Measurements from ENCODE around the gene HS3ST1. TPM values are rescaled to one million over a fixed set of nuclear protein-coding genes. Genes with fewer than 3 reads are reported as not detected.

Gene HS3ST1
- total RNA-seq, 1 experiment from 2014 or later, result 134 TPM

- H3K27ac ChIP-seq (ENCODE audit: low read depth, low read length), result no peak overlapping the region
- RAD21 ChIA-PET (ENCODE audit: low non-redundant PET in 1 of 2, low total read pairs in 2 of 2, uncharacterized antibody in 2 of 2, unreplicated experiment in 2 of 2), result no interaction called here
- POLR2A ChIA-PET, result no interaction called here
These were observed 61.3 kb downstream of the HS3ST1 start for GRCh38 chr4:11367371-11367770.

More at GRCh38 chr4:11367371-11367770, 61.3 kb downstream of the HS3ST1 start:
- TF ChIP-seq CBX3 (IDR thresholded peaks at IDR 0.05; ENCODE audit: low read depth) (no peak), YY1 (IDR thresholded peaks at IDR 0.05; ENCODE audit: extremely low read depth, insufficient replicate concordance, low read depth, low read length) (no peak), SIN3A (IDR thresholded peaks at IDR 0.05; ENCODE audit: low read depth) (no peak), SP1 (IDR thresholded peaks at IDR 0.05; ENCODE audit: low read depth) (no peak), POLR2A (IDR thresholded peaks at IDR 0.05; ENCODE audit: borderline replicate concordance, extremely low read depth, insufficient read depth, insufficient read length) (no peak), EGR1 (IDR thresholded peaks at IDR 0.05; ENCODE audit: low read depth) (no peak), ZNF274 (IDR thresholded peaks at IDR 0.05; ENCODE audit: low read depth, low read length) (no peak), CEBPB (IDR thresholded peaks at IDR 0.05; ENCODE audit: low read depth) (no peak), ZFX (IDR thresholded peaks at IDR 0.05) (no peak), TCF7L2 (IDR thresholded peaks at IDR 0.05; ENCODE audit: borderline replicate concordance, extremely low read depth, insufficient read depth, insufficient read length) (no peak), EZH2phosphoT487 (IDR thresholded peaks at IDR 0.05; ENCODE audit: borderline replicate concordance) (no peak), ATF3 (IDR thresholded peaks at IDR 0.05) (no peak), SRF (IDR thresholded peaks at IDR 0.05; ENCODE audit: low read depth) (no peak)
- TF ChIP-seq, protein P1, sequence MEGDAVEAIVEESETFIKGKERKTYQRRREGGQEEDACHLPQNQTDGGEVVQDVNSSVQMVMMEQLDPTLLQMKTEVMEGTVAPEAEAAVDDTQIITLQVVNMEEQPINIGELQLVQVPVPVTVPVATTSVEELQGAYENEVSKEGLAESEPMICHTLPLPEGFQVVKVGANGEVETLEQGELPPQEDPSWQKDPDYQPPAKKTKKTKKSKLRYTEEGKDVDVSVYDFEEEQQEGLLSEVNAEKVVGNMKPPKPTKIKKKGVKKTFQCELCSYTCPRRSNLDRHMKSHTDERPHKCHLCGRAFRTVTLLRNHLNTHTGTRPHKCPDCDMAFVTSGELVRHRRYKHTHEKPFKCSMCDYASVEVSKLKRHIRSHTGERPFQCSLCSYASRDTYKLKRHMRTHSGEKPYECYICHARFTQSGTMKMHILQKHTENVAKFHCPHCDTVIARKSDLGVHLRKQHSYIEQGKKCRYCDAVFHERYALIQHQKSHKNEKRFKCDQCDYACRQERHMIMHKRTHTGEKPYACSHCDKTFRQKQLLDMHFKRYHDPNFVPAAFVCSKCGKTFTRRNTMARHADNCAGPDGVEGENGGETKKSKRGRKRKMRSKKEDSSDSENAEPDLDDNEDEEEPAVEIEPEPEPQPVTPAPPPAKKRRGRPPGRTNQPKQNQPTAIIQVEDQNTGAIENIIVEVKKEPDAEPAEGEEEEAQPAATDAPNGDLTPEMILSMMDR (IDR thresholded peaks at IDR 0.05 in 2 of 3, conservative IDR thresholded peaks at IDR 0.05 in 1 of 3; ENCODE audit: borderline replicate concordance in 1 of 3, insufficient read depth in 1 of 3, low read depth in 2 of 3, low read length in 2 of 3), result no peak
- TF ChIP-seq, protein P2, sequence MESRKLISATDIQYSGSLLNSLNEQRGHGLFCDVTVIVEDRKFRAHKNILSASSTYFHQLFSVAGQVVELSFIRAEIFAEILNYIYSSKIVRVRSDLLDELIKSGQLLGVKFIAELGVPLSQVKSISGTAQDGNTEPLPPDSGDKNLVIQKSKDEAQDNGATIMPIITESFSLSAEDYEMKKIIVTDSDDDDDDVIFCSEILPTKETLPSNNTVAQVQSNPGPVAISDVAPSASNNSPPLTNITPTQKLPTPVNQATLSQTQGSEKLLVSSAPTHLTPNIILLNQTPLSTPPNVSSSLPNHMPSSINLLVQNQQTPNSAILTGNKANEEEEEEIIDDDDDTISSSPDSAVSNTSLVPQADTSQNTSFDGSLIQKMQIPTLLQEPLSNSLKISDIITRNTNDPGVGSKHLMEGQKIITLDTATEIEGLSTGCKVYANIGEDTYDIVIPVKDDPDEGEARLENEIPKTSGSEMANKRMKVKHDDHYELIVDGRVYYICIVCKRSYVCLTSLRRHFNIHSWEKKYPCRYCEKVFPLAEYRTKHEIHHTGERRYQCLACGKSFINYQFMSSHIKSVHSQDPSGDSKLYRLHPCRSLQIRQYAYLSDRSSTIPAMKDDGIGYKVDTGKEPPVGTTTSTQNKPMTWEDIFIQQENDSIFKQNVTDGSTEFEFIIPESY (IDR thresholded peaks at IDR 0.05; ENCODE audit: extremely low read depth, insufficient replicate concordance, low read length), result no peak
- H3K4me1 ChIP-seq (ENCODE audit: control insufficient read depth in 1 of 2, insufficient read depth in 2 of 2, low read length in 2 of 2), result no peaks in the 10 kb centered on the region
- no peak overlapping the region for H2AFZ ChIP-seq (ENCODE audit: low read depth, low read length, poor library complexity, severe bottlenecking)
- no peak overlapping the region for H3K9ac ChIP-seq (ENCODE audit: low read length)
- ATAC-seq, result no peak
- CTCF ChIA-PET, result no interaction called here
- H3K4me2 ChIP-seq (ENCODE audit: low read length), result no peak overlapping the region
- H3K4me3 ChIP-seq (replicated peaks in 1 of 2; ENCODE audit: low read depth in 1 of 2, low read length in 2 of 2), result no peak overlapping the region
- H4K20me1 ChIP-seq (ENCODE audit: insufficient read depth), result no peaks in the 10 kb centered on the region
- intact Hi-C loops (cut with micrococcal nuclease), result no loop called here
- no peaks in the 10 kb centered on the region for H3K9me2 ChIP-seq (ENCODE audit: insufficient read depth)
- no peaks in the 10 kb centered on the region for H3K9me3 ChIP-seq (ENCODE audit: control insufficient read depth in 1 of 2, insufficient read depth in 1 of 2, low read depth in 1 of 2, low read length in 2 of 2)
- no TSS peak for BruUV-seq (replicated peaks)
- H3K79me2 ChIP-seq (ENCODE audit: insufficient read depth, low read length), result no peaks in the 10 kb centered on the region
- no peaks in the 10 kb centered on the region for H3K36me3 ChIP-seq (ENCODE audit: control insufficient read depth in 1 of 2, insufficient read depth in 2 of 2, low read length in 2 of 2)
- no peak for DNase-seq (ENCODE audit: low read depth, low spot score)
- no peaks in the 10 kb centered on the region for H3K27me3 ChIP-seq (ENCODE audit: insufficient read depth, low read length)

All from HCT116 (cell line).